T follicular helper cell (primary cell): Measurements from ENCODE around the gene GPC1.

Source experiments
- DNase-seq: peaks from one replicate; pipeline ENCODE4 v3.0.0-alpha.2; 2020; ENCODE audit warnings: low read depth

Gene GPC1

DNA sequence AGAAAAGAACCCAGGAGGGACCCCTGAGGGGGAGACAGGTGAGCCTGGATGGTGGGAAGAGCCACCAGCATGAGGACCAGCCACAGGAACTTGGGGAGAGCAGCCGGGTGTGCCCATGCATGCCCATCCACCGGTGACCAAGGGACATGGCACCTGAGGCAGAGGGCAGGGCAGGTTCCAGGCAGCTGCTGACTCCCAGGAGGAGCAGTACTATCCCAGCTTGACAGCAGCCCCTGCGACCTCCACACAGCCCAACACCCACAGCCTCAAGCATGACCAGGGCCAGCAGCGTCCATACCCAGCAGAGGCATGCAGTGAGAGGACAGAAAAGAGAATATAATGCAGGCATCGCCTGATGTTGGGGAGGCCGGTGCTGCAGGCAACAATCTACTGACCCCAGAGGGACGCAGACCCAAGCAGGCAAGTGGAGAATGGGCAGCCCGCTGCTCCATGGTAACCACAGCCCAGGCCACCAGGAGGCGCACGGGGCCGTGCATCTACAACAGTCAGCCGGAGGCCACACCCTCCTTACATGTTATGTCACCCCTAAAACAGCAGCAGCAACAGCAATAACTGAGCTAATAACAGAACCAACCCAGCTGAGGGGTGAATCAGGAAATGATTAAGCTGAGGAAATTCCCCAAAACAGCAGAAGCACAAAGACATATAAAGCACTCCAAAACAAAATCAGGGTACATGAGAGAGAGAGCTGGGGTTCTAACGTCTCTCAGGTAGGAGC is 78.3 kb downstream of the GPC1 start:
- peak; percentile 72 for DNase-seq

- DNase-seq: no peak
These were observed 79.2 kb downstream of the GPC1 start for GRCh38 chr2:240514631-240515030.

DNA sequence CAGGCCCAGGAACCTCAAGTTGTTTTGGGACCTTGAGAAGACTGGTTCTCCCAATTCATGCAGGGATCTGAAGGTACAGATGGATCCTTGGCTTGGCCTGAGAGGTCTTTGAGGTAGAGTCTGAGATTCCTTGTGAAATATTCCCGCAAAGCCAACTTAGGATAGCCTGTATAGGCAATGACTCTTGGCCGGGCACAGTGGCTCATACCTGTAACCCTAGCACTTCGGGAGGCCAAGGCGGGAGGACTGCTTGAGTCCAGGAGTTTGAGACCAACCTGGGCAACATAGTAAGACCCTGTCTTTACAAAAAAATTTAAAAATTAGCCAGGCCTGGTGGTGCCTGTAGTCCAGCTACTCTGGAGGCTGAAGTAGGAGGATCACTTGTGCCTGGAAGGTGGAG is 81.9 kb downstream of the GPC1 start:
- no peak for DNase-seq
